ENCODE results near the gene TBKBP1.

The TBKBP1 gene

DNA sequence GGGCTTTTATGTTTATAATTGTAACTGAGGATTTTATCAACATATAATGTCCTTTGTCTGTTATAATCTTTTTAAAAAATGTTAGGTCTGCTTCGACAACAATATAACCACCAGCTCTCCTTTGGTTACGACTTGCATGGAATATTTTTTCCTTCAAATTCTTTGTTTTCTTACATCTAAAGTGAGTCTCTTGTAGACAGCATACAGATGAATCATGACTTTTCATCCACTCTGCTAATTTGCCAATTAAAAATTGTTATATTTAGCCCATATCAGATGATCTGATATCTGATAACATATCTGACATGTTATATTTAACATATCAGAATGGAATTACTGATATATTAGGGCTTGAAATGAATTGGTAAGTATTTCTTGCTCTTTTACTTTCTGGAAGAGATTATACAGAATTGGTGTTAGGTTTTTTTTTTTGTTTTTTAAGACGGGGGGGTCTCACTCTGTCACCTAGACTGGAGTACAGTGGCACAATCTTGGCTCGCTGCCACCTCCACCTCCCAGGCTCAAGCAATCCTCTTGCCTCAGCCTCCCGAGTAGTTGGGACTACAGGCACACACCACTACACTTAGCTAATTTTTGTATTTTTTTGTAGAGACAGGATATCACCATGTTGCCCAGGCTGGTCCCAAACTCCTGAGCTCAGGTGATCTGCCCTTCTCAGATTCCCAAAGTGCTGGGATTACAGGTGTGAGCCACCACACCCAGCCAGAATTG, 66.6 kb downstream of the TBKBP1 start:
- DNase-seq: no peak

Data from anterior cingulate cortex (tissue), 58 donors.